GM19035 (cell line): ENCODE measurements around the gene MDFI.

ENCODE experiments used
- ATAC-seq: cut with Tn5 transposase; IDR thresholded peaks from one replicate; pipeline ENCODE4 v1.9.1; 2021; ENCODE audit not compliant: unreplicated experiment

MDFI gene

GRCh38 chr6:41638002-41638934 is at the start of gene MDFI:
MDFI (plus strand) TSS chr6:41638468; CDS start chr6:41638750, 282 bp downstream.
- no peak for ATAC-seq

GRCh38 chr6:41589223-41589622 is 49.0 kb upstream of the MDFI start:
- no peak for ATAC-seq

GRCh38 chr6:41589636-41590622 is 48.3 kb upstream of the MDFI start:
- no peak for ATAC-seq

- ATAC-seq = no peak
Observed at GRCh38 chr6:41591122-41591521, 47.1 kb upstream of the MDFI start.

GRCh38 chr6:41591859-41592502 is 46.3 kb upstream of the MDFI start:
- no peak for ATAC-seq

- ATAC-seq = no peak
Observed at GRCh38 chr6:41593406-41593805, 44.9 kb upstream of the MDFI start.

GRCh38 chr6:41593839-41594238 is 44.4 kb upstream of the MDFI start:
- no peak for ATAC-seq

GRCh38 chr6:41594326-41594725 is 43.9 kb upstream of the MDFI start:
- no peak for ATAC-seq

- ATAC-seq = no peak
Observed at GRCh38 chr6:41594766-41595165, 43.5 kb upstream of the MDFI start.

- ATAC-seq = no peak
Observed at GRCh38 chr6:41595166-41595565, 43.1 kb upstream of the MDFI start.

- no peak for ATAC-seq
Observed at GRCh38 chr6:41596096-41596685, 42.1 kb upstream of the MDFI start.

GRCh38 chr6:41596807-41597206 is 41.5 kb upstream of the MDFI start:
- ATAC-seq = no peak

- ATAC-seq = no peak
Observed at GRCh38 chr6:41597246-41598000, 40.8 kb upstream of the MDFI start.

GRCh38 chr6:41598670-41599014 is 39.6 kb upstream of the MDFI start:
- no peak for ATAC-seq

- ATAC-seq = no peak
Observed at GRCh38 chr6:41599015-41599851, 39.0 kb upstream of the MDFI start.

GRCh38 chr6:41599852-41600445 is 38.3 kb upstream of the MDFI start:
- ATAC-seq = no peak

- ATAC-seq = no peak
Observed at GRCh38 chr6:41600499-41601247, 37.6 kb upstream of the MDFI start.

GRCh38 chr6:41601248-41601549 is 37.1 kb upstream of the MDFI start:
- ATAC-seq = no peak
